ENCODE measurements around the gene BPHL.

Gene BPHL

GRCh38 chr6:3118353-3119039 is at the start of gene BPHL:
Gene BPHL (plus strand): TSS chr6:3118711. CDS start chr6:3118741, 30 bp downstream.
- peak within 1 kb of the TSS; percentile 78 for H3K4me3 ChIP-seq (ENCODE audit: insufficient read depth, low read length, poor library complexity, severe bottlenecking)
- peak within 1 kb of the TSS; percentile 75 for H3K4me2 ChIP-seq (ENCODE audit: low read depth, low read length, poor library complexity, severe bottlenecking)
- H3K79me2 ChIP-seq (ENCODE audit: insufficient read depth, low read length) = no peaks in the 10 kb centered on the region
- peak within 1 kb of the TSS; percentile 68 for H3K9ac ChIP-seq (ENCODE audit: low read length)
- H3K36me3 ChIP-seq (ENCODE audit: low read length) = 0 out of 2 replicates have a peak, but pooled peaks cover 6% of the 10 kb centered on the region
- no peaks in the 10 kb centered on the region for H3K9me3 ChIP-seq (ENCODE audit: insufficient read depth, low read length)
- no peaks in the 10 kb centered on the region for H3K27me3 ChIP-seq (ENCODE audit: low read length)
- H2AFZ ChIP-seq (ENCODE audit: low read depth, low read length, severe bottlenecking) = peak within 1 kb of the TSS; percentile 91
- H3F3A ChIP-seq (ENCODE audit: insufficient read depth) = peaks cover 13% of the 10 kb centered on the region
- TF ChIP-seq, protein P1, sequence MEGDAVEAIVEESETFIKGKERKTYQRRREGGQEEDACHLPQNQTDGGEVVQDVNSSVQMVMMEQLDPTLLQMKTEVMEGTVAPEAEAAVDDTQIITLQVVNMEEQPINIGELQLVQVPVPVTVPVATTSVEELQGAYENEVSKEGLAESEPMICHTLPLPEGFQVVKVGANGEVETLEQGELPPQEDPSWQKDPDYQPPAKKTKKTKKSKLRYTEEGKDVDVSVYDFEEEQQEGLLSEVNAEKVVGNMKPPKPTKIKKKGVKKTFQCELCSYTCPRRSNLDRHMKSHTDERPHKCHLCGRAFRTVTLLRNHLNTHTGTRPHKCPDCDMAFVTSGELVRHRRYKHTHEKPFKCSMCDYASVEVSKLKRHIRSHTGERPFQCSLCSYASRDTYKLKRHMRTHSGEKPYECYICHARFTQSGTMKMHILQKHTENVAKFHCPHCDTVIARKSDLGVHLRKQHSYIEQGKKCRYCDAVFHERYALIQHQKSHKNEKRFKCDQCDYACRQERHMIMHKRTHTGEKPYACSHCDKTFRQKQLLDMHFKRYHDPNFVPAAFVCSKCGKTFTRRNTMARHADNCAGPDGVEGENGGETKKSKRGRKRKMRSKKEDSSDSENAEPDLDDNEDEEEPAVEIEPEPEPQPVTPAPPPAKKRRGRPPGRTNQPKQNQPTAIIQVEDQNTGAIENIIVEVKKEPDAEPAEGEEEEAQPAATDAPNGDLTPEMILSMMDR (IDR thresholded peaks at IDR 0.05; ENCODE audit: insufficient read depth, low read length, poor library complexity, severe bottlenecking) = peak; percentile 10
- no peak for TF ChIP-seq EZH2phosphoT487 (conservative IDR thresholded peaks at IDR 0.05; ENCODE audit: low read length)
- no peaks in the 10 kb centered on the region for H3K9me2 ChIP-seq (replicated peaks; ENCODE audit: insufficient read depth, low read length)
- no peaks in the 10 kb centered on the region for H4K20me1 ChIP-seq (ENCODE audit: low read depth, low read length)
- H3K27ac ChIP-seq (ENCODE audit: low read depth, low read length) = peak within 1 kb of the TSS; percentile 60

GRCh38 chr6:3071568-3071967 is 46.9 kb upstream of the BPHL start:
- Histone ChIP-seq H3K36me3 (ENCODE audit: low read length) (no peaks in the 10 kb centered on the region), H3K79me2 (ENCODE audit: insufficient read depth, low read length) (peaks cover 69% of the 10 kb centered on the region), H3K27me3 (ENCODE audit: low read length) (no peaks in the 10 kb centered on the region), H3K9me3 (ENCODE audit: insufficient read depth, low read length) (no peaks in the 10 kb centered on the region), H3K27ac (ENCODE audit: low read depth, low read length) (peak overlapping the region; percentile 34), H3K4me3 (ENCODE audit: insufficient read depth, low read length, poor library complexity, severe bottlenecking) (no peak overlapping the region), H3F3A (ENCODE audit: insufficient read depth) (peaks cover 37% of the 10 kb centered on the region), H2AFZ (ENCODE audit: low read depth, low read length, severe bottlenecking) (no peak overlapping the region), H3K4me2 (ENCODE audit: low read depth, low read length, poor library complexity, severe bottlenecking) (no peak overlapping the region), H3K9ac (ENCODE audit: low read length) (no peak overlapping the region), H4K20me1 (ENCODE audit: low read depth, low read length) (no peaks in the 10 kb centered on the region), H3K9me2 (replicated peaks; ENCODE audit: insufficient read depth, low read length) (no peaks in the 10 kb centered on the region)
- no peak for TF ChIP-seq EZH2phosphoT487 (conservative IDR thresholded peaks at IDR 0.05; ENCODE audit: low read length)
- TF ChIP-seq, protein P1 (IDR thresholded peaks at IDR 0.05; ENCODE audit: insufficient read depth, low read length, poor library complexity, severe bottlenecking) = no peak

GRCh38 chr6:3072798-3073197 is 45.7 kb upstream of the BPHL start:
- H3K79me2 ChIP-seq (ENCODE audit: insufficient read depth, low read length) = peaks cover 76% of the 10 kb centered on the region
- H3K9ac ChIP-seq (ENCODE audit: low read length) = no peak overlapping the region
- H3F3A ChIP-seq (ENCODE audit: insufficient read depth) = peaks cover 27% of the 10 kb centered on the region
- 0 out of 2 replicates have a peak, but pooled peaks cover 4% of the 10 kb centered on the region for H3K36me3 ChIP-seq (ENCODE audit: low read length)
- H3K4me2 ChIP-seq (ENCODE audit: low read depth, low read length, poor library complexity, severe bottlenecking) = no peak overlapping the region
- no peak overlapping the region for H2AFZ ChIP-seq (ENCODE audit: low read depth, low read length, severe bottlenecking)
- no peaks in the 10 kb centered on the region for H3K9me2 ChIP-seq (replicated peaks; ENCODE audit: insufficient read depth, low read length)
- H3K27ac ChIP-seq (ENCODE audit: low read depth, low read length) = no peak overlapping the region
- H3K4me3 ChIP-seq (ENCODE audit: insufficient read depth, low read length, poor library complexity, severe bottlenecking) = no peak overlapping the region
- H3K27me3 ChIP-seq (ENCODE audit: low read length) = no peaks in the 10 kb centered on the region
- no peaks in the 10 kb centered on the region for H4K20me1 ChIP-seq (ENCODE audit: low read depth, low read length)
- H3K9me3 ChIP-seq (ENCODE audit: insufficient read depth, low read length) = no peaks in the 10 kb centered on the region
- TF ChIP-seq, protein P1 (IDR thresholded peaks at IDR 0.05; ENCODE audit: insufficient read depth, low read length, poor library complexity, severe bottlenecking) = no peak
- TF ChIP-seq EZH2phosphoT487 (conservative IDR thresholded peaks at IDR 0.05; ENCODE audit: low read length) = no peak
